GM12872 (cell line): ENCODE results near the gene FADS6.

ENCODE experiments used
- TF ChIP-seq, protein P1 (sequence below): IDR thresholded peaks from 3 replicates; pipeline ENCODE4 v1.5.1; 2011; ENCODE audit warnings: low read depth, mild to moderate bottlenecking, low read length, moderate library complexity; ENCODE audit not compliant: insufficient read depth

The FADS6 gene

GRCh38 chr17:74854792-74855191 is 38.6 kb downstream of the FADS6 start:
- TF ChIP-seq, protein P1, sequence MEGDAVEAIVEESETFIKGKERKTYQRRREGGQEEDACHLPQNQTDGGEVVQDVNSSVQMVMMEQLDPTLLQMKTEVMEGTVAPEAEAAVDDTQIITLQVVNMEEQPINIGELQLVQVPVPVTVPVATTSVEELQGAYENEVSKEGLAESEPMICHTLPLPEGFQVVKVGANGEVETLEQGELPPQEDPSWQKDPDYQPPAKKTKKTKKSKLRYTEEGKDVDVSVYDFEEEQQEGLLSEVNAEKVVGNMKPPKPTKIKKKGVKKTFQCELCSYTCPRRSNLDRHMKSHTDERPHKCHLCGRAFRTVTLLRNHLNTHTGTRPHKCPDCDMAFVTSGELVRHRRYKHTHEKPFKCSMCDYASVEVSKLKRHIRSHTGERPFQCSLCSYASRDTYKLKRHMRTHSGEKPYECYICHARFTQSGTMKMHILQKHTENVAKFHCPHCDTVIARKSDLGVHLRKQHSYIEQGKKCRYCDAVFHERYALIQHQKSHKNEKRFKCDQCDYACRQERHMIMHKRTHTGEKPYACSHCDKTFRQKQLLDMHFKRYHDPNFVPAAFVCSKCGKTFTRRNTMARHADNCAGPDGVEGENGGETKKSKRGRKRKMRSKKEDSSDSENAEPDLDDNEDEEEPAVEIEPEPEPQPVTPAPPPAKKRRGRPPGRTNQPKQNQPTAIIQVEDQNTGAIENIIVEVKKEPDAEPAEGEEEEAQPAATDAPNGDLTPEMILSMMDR: no peak

DNA sequence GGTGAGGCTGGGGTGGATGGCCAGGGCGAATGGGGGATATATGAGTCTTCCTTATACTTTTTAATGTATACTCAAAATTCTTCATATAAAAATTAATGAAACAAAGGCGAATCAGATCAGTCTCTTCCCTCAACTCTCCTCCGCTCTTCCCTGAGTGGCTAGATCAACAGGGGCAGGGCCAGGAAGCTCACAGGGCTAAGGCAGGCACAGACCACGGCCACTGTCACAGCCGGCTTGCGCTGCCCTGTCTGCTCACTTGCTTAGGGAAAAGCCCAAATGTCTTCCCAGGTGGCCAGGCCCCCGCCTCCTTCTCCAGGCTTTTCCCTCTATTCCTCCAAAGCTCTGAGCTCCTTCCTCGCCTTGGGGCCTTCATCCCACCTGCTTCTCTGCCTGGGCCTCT is 39.8 kb downstream of the FADS6 start:
- TF ChIP-seq, protein P1: no peak

GRCh38 chr17:74853048-74853397 is 40.4 kb downstream of the FADS6 start:
- TF ChIP-seq, protein P1: no peak

- TF ChIP-seq, protein P1: no peak
These were observed 41.0 kb downstream of the FADS6 start for GRCh38 chr17:74852237-74853047.

GRCh38 chr17:74851612-74852236 is 41.7 kb downstream of the FADS6 start:
- TF ChIP-seq, protein P1: no peak

- TF ChIP-seq, protein P1: no peak
These were observed 42.5 kb downstream of the FADS6 start for GRCh38 chr17:74850914-74851313.

- TF ChIP-seq, protein P1: no peak
These were observed 43.1 kb downstream of the FADS6 start for GRCh38 chr17:74850310-74850709.
